ENCODE results near the gene CFAP57.

GRCh38 chr1:43207229-43207853, 35.2 kb downstream of the CFAP57 start:
- TF ChIP-seq, protein P1, sequence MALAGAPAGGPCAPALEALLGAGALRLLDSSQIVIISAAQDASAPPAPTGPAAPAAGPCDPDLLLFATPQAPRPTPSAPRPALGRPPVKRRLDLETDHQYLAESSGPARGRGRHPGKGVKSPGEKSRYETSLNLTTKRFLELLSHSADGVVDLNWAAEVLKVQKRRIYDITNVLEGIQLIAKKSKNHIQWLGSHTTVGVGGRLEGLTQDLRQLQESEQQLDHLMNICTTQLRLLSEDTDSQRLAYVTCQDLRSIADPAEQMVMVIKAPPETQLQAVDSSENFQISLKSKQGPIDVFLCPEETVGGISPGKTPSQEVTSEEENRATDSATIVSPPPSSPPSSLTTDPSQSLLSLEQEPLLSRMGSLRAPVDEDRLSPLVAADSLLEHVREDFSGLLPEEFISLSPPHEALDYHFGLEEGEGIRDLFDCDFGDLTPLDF (CRISPR knock-in tag; IDR thresholded peaks at IDR 0.05), result no peak
- TF ChIP-seq ZNF317 (CRISPR knock-in tag; IDR thresholded peaks at IDR 0.05) (no peak), HDAC2 (CRISPR knock-in tag; IDR thresholded peaks at IDR 0.05) (no peak), POLR2A (IDR thresholded peaks at IDR 0.05; ENCODE audit: insufficient read depth in 1 of 2, low read depth in 2 of 2, low read length in 2 of 2) (no peak)
